Natural killer cell (primary cell): ENCODE measurements around the gene P2RY6. TPM values are rescaled to one million over a fixed set of nuclear protein-coding genes. Genes with fewer than 3 reads are reported as not detected.

Experiments
- ATAC-seq, 3 donors: fragments of 150-1000 bp in 2 of 3; fragments of 200-7000 bp in 1 of 3; cut with Tn5 transposase; 1 replicate in 1 of 3; 2 replicates in 2 of 3; pipeline ENCODE4 v1.10.0; 2021; ENCODE audit warnings: mild to moderate bottlenecking in 2 of 3, moderate library complexity in 2 of 3
- DNase-seq, 2 donors: peaks; one replicate each; pipeline versions ENCODE4 v3.0.0 to v3.0.0-alpha.2; 2013 to 2021; ENCODE audit warnings: mixed read lengths in 1 of 2
- H3K27ac ChIP-seq: one replicate; pipeline ENCODE4 v1.5.1; 2013; ENCODE audit warnings: mild to moderate bottlenecking, low read length
- H3K27me3 ChIP-seq: one replicate; pipeline ENCODE4 v1.6.1; 2013; ENCODE audit warnings: low read length; ENCODE audit not compliant: control insufficient read depth, insufficient read depth
- H3K36me3 ChIP-seq: one replicate; pipeline ENCODE4 v1.6.1; 2013; ENCODE audit warnings: low read length; ENCODE audit not compliant: control insufficient read depth, insufficient read depth
- H3K4me1 ChIP-seq: one replicate; pipeline ENCODE4 v1.6.1; 2013; ENCODE audit warnings: low read length; ENCODE audit not compliant: control insufficient read depth, insufficient read depth
- H3K4me3 ChIP-seq: one replicate; pipeline ENCODE4 v1.5.1; 2013; ENCODE audit warnings: low read length
- H3K9me3 ChIP-seq: one replicate; pipeline ENCODE4 v1.6.1; 2013; ENCODE audit warnings: low read length; ENCODE audit not compliant: control insufficient read depth, insufficient read depth
- H3K27ac Mint-ChIP-seq, 2 donors: one replicate each; pipeline ENCODE4 v1.8.0; 2022; ENCODE audit warnings: mild to moderate bottlenecking in 2 of 2, mixed read lengths in 2 of 2, moderate library complexity in 1 of 2
- H3K27me3 Mint-ChIP-seq, 2 donors: one replicate each; pipeline ENCODE4 v1.8.0; 2022; ENCODE audit warnings: low read depth in 2 of 2, mixed read lengths in 2 of 2
- H3K36me3 Mint-ChIP-seq: one replicate; pipeline ENCODE4 v1.8.0; 2022; ENCODE audit warnings: mixed read lengths
- H3K4me1 Mint-ChIP-seq, 2 donors: one replicate each; pipeline ENCODE4 v1.8.0; 2022; ENCODE audit warnings: mixed read lengths in 2 of 2
- H3K4me3 Mint-ChIP-seq: one replicate; pipeline ENCODE4 v1.8.0; 2022; ENCODE audit warnings: mild to moderate bottlenecking, moderate library complexity, mixed read lengths
- H3K9me3 Mint-ChIP-seq, 2 donors: one replicate each; pipeline ENCODE4 v1.8.0; 2022; ENCODE audit warnings: mixed read lengths in 2 of 2
- CTCF ChIP-seq: fragments of 200-600 bp; IDR thresholded peaks from one replicate; pipeline ENCODE4 v1.8.0; 2022; ENCODE audit warnings: antibody characterized with exemption
- WGBS: methylation state at CpG from one replicate; pipeline ENCODE4 v1.1.7; 2013; ENCODE audit warnings: missing lambda C conversion rate; ENCODE audit not compliant: insufficient coverage; 5-methylcytosine and 5-hydroxymethylcytosine counted together
- intact Hi-C: fragments of 100-400 bp; cut with micrococcal nuclease; formaldehyde crosslinking; loops from one replicate; pipeline ENCODE4 v1.14.2; 2022
- total RNA-seq, 4 donors: library from RNA; stranded (reverse); fragments of 120-200 nt in 1 of 4; gene quantifications; one replicate each; pipeline versions ENCODE4 v1.2.3 to v1.2.4, GENCODE V29; 2013 to 2022

The P2RY6 gene
- total RNA-seq, 3 donors from 2014 or later (not counting 1 experiment from before 2014, with no cell fraction given), result 0.24 to 0.40 TPM; not detected in 1

DNA sequence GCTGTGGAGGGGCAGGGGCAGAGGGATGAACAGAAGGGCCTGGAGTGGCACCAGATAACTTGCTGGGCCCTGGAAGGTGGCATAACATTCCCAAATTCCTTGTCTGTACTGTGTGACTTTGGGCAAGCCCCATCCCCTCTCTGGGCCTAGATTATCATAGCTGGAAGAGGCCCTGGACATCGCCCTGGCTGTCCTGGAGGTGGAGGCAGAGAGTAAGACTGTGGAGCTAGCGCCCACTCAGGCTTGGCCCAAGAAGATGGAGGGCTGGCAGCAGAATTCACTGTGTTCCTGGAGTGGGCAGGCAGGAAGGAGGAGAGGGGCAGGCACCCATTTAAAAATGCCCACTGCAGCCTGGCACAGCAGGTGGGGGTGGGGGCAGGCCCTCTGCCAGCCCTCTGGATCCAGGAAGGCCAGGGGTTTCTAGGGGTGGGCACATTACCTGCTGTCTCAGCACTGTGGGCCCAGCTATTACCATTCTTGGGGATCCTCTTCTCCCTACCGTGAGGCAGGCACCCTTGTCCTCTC is 58.5 kb downstream of the P2RY6 start:
- no peaks in the 10 kb centered on the region for H3K27me3 Mint-ChIP-seq
- Histone ChIP-seq H3K27me3 (no peaks in the 10 kb centered on the region), H3K4me3 (no peak overlapping the region), H3K9me3 (no peaks in the 10 kb centered on the region), H3K4me1 (no peaks in the 10 kb centered on the region), H3K36me3 (no peaks in the 10 kb centered on the region), H3K27ac (no peak overlapping the region)
- no peak overlapping the region for H3K27ac Mint-ChIP-seq
- ATAC-seq, result no peak
- H3K4me3 Mint-ChIP-seq, result no peak overlapping the region
- no peak for TF ChIP-seq CTCF
- intact Hi-C loops, result no loop called here
- H3K4me1 Mint-ChIP-seq, result peaks cover 0 to 8% of the 10 kb centered on the region in 2 donors
- 88% methylated on average over 3 of the region's 3 CpGs for WGBS
- H3K9me3 Mint-ChIP-seq, result no peaks in the 10 kb centered on the region
- H3K36me3 Mint-ChIP-seq, result no peaks in the 10 kb centered on the region
- DNase-seq, result no peak

DNA sequence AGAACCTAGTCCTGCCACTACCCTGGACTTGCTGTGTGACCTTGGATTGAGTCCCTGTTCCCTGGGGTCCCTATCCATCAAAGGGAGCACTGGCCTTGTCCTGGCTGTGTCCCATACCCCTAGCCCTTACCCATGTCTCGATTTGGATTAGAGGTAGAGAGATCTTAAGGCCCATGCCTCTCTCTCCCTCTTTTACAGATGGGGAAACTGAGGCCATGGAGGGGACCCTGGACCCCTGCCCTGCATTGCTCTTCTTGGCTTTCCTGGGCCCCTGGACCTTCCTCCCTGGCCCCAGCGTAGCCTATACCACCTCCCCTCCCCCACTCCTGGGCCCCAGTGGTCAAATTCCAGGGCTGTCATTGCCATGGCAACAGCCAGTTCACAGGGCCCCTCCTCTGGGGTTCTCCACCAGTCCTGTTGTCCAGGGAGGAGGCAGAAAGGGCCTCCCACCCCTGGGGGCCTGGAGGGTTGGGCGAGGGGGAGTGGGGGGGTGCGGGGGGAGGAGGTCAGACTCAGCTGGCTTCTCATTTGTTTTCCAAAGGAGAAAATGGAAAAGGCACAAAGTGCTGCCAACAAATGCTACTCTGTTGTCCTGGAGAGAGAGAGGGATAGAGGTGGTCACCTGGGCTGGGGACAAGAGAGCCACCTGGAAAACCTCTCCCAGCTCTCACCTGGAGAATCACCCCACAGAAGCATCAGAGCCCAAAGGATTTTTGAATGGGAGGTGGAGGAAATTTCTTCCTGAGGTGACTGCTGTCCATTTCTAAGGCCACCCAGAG is 59.2 kb downstream of the P2RY6 start:
- H3K4me3 ChIP-seq, result no peak overlapping the region
- no peaks in the 10 kb centered on the region for H3K9me3 Mint-ChIP-seq

GRCh38 chr11:73333173-73333572 is 61.0 kb downstream of the P2RY6 start:
- no peak for TF ChIP-seq CTCF
- Mint-ChIP-seq H3K27ac (no peak overlapping the region), H3K4me1 (no peaks in the 10 kb centered on the region), H3K27me3 (peaks cover 0 to 3% of the 10 kb centered on the region in 2 donors), H3K9me3 (no peaks in the 10 kb centered on the region), H3K36me3 (no peaks in the 10 kb centered on the region), H3K4me3 (no peak overlapping the region)
- no peak for ATAC-seq
- 94% methylated on average over 11 of the region's 11 CpGs for WGBS
- Histone ChIP-seq H3K9me3 (no peaks in the 10 kb centered on the region), H3K4me1 (no peaks in the 10 kb centered on the region), H3K36me3 (no peaks in the 10 kb centered on the region), H3K4me3 (no peak overlapping the region), H3K27me3 (no peaks in the 10 kb centered on the region), H3K27ac (no peak overlapping the region)
- DNase-seq, result no peak
- intact Hi-C loops, result no loop called here

More for the DNA sequence above, 59.2 kb downstream of the P2RY6 start:
- ATAC-seq (no peak), DNase-seq (no peak)
- Histone ChIP-seq H3K27ac (no peak overlapping the region), H3K9me3 (no peaks in the 10 kb centered on the region), H3K36me3 (no peaks in the 10 kb centered on the region), H3K27me3 (no peaks in the 10 kb centered on the region), H3K4me1 (no peaks in the 10 kb centered on the region)
- intact Hi-C loops, result no loop called here
- no peak for TF ChIP-seq CTCF
- H3K4me3 Mint-ChIP-seq, result no peak overlapping the region
- WGBS, result 92% methylated on average over 4 of the region's 4 CpGs
- no peak overlapping the region for H3K27ac Mint-ChIP-seq
- no peaks in the 10 kb centered on the region for H3K27me3 Mint-ChIP-seq
- H3K4me1 Mint-ChIP-seq, result peaks cover 0 to 8% of the 10 kb centered on the region in 2 donors
- H3K36me3 Mint-ChIP-seq, result no peaks in the 10 kb centered on the region
